K562 (cell line): ENCODE results near the gene BEST1.

Source experiments
- CBX2 ChIP-seq: fragments of 200-600 bp; sonication (generic); IDR thresholded peaks from one replicate; pipeline ENCODE4 v1.6.1; 2012; ENCODE audit warnings: mild to moderate bottlenecking, low read length, inconsistent platforms; ENCODE audit not compliant: insufficient read depth, poor library complexity, severe bottlenecking
- CHD2 ChIP-seq: IDR thresholded peaks from 2 replicates; pipeline ENCODE4 v1.6.1; 2011; ENCODE audit warnings: low read depth, low read length
- IRF9 ChIP-seq: fragments of 450-650 bp; IDR thresholded peaks from 2 replicates; pipeline ENCODE4 v1.6.1; 2016; ENCODE audit warnings: missing biosample characterization, missing genetic modification characterization
- SAFB2 ChIP-seq: fragments of 200-400 bp; formaldehyde crosslinking; IDR thresholded peaks from 2 replicates; pipeline ENCODE4 v1.6.1; 2018; ENCODE audit warnings: borderline replicate concordance, low read length, low read depth, moderate library complexity; ENCODE audit not compliant: severe bottlenecking

GRCh38 chr11:61959678-61960077, 9.5 kb downstream of the BEST1 start:
- TF ChIP-seq SAFB2 (no peak), IRF9 (no peak), CHD2 (no peak), CBX2 (no peak)
